HS-27A (cell line): ENCODE data around the gene ZBTB20.

Experiments
- DNase-seq: peaks from one replicate; pipeline ENCODE4 v3.0.0-alpha.2; 2012; ENCODE audit warnings: low read depth, missing footprints

Gene ZBTB20

DNA sequence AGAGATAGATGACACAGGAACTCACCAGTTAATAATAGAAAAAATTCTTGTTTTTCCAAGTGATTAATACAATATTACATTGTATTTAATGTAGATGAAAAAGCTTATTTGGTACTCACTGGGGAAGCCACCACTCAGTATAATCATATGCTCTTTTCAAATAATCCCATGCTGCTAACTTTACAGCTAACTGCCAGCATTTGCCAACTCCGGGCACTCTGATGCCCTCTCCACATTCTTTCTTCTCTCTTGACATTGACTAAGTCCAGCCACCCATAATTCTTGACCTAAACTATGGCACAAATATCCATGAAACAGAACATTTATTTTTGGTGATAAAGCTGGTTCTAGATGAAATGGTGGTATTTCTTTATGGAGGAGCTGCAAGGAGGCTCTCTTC, 384.9 kb downstream of the ZBTB20 start:
- DNase-seq, result no peak

DNA sequence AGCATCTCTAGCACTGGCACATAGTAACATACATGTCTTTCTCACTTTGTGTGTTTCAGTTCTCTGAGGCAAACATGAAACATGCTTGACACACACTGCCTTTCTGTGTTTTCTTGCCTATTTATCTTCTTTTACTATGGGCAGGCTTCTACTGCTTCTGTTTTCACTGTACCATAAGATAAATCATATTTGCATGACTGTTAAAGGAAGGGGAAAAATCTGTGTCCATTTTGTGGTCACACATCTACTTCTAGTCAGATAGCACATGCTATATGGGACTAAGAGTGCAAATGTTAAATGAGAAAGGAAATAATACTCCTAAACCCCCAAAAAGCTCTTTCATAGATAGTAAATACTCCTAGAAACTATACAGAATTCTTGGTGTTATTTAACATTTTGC, 386.4 kb downstream of the ZBTB20 start:
- no peak for DNase-seq

DNA sequence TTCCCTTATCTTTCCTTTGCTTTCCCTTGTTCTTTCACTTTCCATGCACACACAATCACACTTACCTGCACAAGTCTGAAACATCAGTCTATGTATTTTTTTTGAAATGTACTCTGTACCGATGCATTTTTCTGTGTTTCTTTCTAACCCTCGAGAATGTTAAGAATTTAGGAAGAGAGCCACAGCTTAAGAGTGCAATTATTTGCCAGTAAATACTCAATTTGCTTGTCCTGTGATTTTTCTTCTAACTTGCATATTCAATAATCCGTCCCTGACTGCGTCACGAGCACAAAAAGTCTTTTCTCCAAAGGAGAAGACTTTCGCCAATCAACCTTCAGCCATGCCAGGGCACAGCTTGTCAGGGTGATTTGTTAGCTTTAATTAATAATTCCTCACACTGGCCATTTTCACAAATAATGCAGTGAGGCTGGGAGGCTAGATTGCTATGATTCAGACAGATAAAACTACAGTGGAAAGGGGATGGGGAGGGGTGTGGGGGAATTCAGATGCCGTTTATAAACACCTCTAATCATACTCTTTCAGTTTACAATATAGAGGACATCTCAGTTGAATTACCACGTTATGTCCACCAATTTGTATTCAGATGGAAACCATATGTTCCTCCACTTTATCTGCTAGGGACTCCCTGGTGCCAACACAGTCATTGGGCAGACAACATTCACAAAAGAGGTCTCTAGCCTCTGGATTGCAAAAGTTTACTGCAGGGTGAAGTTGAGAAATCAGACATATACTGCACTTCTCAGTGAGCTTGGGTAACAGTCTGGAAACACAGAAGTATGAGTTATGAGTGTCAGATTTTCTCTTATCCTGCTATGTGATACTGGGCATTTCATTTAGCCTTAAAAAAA, 388.0 kb downstream of the ZBTB20 start:
- DNase-seq, result no peak

DNA sequence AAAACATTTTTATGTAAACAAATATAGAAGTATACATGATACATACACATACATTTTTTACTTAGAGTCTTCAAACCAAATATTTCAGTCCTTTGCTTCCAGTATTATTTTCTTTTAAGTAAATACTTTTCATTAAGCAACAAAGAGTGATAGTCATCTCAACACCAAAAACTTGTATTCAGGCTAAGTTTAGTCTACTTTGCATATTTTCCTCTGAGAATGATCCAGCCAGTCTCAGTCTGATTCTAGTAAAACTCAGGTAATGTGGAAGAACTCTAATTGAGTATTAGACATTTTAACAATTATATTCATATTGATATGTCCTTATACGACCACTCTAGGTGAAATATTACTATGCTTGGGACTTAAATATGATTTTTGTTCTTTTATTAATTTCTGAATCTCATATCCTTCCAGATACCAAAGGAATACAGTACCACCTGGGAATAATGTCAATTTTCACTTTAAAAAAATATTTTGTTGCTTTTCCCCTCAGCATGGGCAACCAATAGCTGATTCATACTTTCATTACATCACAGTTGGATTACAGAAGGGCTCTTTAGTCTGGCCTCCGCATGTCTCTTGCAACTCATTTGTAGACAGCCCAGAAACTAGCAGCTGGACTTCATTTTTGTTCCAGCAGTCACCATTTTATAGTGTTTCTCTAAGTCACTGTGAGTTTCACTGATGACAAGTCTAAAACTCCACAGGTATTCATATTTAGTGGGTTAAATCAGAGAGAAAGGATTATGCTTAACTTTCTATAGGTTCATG, 390.4 kb downstream of the ZBTB20 start:
- no peak for DNase-seq

DNA sequence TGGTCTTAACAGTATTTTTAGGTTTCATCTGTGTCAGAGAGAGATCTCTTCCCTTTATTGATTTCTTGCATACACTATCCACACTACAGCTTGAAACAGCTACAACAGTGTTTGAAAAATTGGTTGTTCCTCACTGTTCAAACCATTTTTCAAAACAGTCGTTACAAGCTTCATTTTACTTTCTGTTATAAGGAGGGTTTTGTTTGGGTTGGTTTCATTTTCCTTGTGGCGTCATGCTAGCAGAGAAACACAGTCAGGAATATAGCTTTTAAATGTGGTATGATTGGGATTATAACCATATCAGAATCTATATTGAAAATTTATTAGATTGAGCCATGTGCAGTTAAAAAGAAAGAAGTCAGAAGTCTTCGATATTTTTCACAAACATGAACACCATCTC, 400.6 kb downstream of the ZBTB20 start:
- no peak for DNase-seq

DNA sequence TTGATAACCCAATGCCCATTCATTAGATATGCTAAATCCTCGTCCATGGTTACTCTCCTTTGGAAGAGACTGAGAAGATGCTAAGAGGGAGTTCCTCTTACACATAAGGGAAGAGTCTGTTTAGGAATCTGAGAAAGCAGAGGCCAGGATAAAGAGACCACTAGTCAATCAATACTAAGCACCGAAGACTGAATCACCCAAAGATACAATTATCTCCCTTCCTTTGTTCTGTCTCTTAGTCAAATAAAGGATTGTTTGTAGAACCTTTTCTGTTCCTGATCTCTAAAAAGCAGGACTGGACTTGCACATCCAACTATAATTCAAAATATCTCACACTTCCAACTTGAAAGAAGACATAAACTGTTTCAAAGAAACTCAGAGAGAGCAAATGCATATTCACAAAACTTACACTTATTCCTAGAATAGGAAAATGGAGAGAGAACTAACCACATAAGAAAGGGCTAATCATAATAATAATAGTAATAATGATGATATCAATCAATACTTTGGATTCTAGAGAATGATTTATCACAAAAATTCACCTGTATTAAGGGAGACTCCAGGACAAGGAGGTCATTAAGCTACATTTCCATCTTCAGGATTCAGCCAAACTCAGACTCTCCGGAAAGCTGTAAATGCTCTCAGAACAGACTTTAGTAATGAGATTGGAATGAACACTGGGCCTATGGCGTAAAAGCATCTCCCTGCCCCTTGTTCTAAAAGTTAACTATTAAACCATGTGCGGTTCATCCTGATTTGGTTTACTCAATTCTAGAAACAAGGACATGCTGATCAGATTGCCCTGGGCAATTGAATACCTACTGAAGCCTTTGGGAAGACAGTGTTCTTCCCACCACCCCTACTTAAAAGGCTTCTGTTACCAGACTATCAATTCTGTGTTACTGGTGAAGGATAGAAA, 401.5 kb downstream of the ZBTB20 start:
- peak; percentile 15 for DNase-seq

DNA sequence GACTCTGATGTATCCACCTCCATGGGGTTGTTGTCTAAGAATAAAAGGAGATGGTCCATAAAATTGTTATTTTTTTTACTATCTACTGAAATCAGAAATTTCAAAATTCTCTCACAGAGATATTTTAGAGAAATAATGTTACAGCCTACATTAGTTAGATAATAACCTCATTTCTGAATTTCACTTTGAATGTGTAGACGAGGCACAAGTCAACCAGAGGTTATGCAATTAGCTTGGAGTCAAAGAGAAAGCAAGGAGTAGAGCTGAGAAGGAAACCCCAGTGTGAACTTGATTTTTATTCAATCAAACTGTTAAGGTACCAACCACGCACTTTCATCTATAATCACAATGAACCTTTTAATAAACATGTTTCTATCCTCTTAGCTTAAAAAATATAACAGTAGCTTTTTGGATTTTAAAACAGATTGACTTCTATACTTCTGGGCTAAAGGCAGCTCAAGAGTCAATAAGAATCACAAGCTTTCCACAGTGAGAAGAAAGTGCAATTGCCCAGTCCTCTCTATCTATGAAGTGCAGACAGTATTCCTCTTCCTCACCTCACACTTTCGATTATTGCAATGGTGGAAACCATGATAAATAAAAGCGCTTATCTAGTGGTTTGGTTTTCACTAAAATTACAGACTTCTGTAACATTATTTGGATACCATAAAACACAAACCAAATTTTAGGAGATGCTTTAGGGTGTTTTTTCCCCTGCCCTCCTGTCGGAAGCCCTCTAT, 403.2 kb downstream of the ZBTB20 start:
- DNase-seq, result no peak

DNA sequence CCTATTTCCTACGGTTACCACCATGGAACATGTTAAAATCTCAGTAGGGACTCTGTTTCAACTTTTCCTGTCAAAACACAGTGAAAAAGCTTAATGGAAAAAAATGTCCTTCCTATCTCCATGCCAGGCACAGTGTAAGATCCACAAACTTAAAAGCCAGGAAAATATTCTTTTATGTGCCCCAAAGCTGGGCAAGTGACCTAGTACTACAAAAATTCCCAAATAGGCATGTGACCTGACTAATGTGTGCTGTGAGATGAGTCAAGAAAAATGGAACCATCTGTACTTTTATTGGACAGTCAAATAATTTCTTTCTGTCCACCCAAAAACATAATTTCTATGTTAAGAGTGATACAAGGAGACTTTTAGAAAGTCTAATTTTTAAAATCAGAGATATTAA, 406.0 kb downstream of the ZBTB20 start:
- no peak for DNase-seq

DNA sequence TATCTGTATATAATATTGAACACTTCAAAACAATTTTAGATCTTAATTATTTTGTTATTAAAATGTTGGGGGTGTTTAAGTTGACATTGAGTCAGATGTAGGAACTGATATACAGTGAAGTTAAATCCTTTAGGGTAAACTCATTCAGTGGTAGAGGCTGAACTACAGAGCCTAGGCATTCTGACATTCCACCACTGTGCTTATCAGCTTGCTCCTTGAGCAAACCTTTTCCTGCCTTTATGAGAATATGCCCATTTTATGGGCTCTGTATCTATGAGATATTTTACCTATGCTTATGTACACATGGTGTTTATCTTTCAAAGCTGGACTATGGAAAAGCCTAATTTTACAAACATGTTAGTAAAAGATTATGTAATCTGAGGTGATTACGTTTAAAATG, 407.5 kb downstream of the ZBTB20 start:
- DNase-seq, result no peak

DNA sequence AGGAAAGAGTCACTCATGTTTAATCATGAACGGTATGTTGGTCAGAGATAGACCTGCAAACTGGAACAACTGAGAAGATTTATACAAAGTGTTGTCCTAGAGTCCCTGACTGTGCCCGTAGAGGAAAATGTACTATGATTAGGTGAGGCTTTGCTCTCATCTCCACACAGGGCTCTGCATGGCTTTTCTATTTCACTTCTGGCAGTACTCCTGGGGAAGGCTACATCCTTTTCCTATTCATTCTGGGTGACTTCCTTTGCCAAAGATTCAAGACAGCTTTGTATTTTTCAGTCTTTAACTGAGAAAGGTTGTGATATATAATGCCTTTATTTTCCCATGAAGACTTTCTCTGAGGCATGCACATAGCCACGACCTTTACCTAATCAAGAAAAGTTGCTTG, 414.7 kb downstream of the ZBTB20 start:
- DNase-seq, result no peak

DNA sequence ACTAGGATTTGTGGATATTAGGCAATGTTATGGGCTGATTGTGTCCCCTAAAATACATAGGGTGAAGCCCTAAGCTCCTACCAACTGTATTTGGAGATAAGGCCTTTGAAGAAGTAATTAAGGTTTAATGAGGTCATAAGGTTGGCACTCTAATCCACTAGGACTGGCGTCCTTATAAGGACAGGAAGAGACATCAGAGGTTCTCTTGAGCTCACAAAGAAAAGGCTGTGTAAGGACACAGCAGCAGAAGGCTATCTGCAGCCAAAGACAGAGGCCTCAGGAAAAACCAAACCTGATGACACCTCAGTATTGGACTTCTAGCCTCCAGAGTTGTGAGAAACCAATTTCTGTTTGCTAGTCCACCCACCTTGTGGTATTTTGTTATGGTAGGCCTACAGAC, 416.7 kb downstream of the ZBTB20 start:
- no peak for DNase-seq

DNA sequence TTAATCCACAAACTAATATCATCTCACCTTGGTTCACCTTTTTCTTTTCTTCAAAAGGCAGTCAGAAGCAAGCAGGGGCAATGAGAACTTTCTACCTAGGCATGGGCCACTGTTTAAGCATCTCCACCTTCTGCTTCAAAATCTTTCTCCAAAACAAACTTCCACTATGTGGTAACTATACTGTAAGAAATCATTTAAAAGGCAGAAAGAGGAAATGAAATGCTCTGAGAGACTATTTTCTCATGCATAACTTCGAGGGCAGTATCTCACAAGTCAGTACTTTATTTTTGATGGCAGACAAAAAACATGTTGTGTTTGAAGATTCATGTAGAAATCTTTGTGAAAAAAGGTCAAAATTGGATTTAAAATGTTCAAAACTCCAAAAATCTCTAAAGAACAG, 419.7 kb downstream of the ZBTB20 start:
- no peak for DNase-seq

DNA sequence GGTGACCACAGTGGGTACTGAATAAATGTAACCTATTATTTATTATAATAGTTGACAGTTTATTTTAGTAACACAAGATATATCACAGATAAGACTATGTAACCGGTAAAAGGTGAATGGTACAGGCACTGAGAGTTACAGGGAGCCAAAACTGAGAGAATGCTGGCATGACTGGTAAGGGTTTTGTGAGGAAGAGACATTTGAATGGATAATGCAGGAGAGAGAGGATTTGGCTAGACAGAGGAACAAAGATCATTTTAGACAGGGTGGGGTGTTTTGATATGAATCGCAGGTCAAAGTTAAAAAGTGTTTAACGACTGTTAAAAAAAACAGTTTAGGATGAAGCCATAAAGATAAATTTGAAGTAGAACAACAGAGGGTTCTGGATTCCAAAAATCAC, 421.1 kb downstream of the ZBTB20 start:
- no peak for DNase-seq

DNA sequence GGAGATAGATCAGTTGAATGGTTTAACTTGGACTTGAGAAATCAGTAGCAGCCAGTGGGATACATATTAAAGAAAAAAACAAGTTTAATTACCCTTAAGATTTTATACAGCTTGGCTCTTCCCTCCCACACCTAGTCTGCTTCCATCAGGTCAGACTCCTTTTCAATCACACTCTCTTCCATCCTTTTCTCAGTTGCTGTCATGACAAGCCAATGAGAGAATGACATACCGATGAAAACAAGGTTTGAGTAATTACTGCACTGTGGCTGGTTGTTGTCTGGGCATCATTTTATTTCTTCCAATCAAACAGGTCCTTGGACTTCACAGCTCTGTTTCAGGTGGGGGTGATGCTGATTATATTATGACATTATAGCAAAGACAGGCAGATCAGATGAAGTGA, 424.6 kb downstream of the ZBTB20 start:
- DNase-seq, result no peak

DNA sequence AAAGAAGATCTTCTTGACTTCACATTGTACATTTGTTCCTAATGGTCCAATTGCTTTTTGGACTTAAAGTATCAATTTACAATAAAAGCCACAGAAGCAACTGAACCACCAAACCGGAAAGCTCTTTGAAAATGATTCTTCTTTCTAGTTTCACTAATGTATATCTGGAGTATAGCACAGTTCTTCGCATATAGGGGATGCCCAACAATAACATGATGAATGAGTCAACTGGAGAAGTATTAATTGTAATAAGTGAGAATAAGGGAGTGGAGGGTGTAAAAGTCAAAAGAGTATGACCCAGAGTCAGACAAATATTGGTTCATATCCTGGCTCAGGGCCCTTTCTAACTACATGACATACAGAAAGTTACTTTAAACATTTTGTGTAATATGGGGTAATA, 425.2 kb downstream of the ZBTB20 start:
- DNase-seq, result no peak

DNA sequence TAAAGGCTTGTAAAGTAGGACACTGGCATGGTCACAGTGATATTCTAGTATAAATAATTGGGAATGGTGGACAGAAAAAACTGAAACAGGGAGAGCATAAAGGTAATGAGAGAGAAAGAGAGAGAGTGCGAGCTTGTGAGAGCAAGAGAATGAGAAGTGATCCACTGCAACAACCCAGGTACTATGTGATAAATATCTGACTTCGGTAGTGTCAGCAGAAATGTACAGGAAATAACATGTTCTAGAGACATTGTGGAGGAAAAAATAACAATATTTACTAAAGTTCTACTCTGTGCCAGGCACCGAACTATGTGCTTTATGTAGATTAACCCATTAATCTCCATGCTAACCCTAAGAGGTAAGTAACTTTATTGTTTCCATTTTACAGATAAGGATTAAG, 425.9 kb downstream of the ZBTB20 start:
- DNase-seq, result no peak

DNA sequence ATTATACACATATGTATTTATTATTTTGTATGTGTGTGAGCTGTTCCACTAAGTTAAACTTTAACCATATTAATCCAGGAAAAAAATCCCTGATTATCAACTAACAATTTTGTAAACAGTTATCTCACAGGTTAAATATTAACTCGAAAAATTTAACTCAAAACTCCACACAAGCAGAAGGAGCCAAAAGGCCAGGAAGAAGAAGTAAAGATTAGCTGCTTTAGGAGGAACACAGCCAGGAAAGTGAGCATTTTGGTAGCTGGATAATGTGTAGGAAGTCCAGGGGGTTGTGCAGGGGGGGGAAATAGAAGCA, 428.2 kb downstream of the ZBTB20 start:
- no peak for DNase-seq

DNA sequence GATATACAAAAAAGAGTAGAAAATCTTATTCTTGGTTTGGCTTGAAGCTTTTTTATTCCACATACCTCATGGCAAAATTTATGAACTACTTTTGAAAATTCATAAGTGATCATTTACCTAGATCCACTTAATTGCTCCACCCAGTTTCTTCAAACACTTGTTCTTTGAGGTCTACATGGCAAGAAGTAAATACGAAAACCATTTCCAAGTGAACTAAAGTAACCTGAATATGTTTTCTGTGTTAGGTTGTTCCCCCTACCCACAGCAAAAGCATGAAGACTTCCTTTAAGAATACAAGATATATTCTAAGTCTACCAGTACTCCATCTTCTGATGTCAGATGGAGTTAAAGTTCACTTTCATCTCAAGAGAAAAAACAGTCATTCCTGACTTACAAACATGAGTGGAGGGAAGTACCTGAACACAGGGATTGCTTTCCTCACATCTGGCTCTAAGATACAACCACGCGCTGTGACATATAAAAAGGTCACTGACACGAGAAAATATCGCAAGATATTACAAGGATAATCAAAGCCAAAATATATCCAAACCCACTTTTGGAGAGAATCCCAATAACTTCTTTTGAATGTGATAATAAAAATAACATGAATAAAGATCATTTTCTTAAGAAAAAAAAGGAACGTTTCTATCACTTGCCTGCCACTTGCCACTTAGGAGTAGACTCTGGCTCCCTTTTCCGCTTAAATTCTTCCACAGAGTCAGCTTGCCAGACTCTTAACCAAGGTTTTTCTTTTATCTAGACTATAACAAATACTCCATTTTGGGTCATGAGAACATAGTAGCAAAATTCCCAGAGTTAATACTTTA, 428.8 kb downstream of the ZBTB20 start:
- DNase-seq, result no peak

DNA sequence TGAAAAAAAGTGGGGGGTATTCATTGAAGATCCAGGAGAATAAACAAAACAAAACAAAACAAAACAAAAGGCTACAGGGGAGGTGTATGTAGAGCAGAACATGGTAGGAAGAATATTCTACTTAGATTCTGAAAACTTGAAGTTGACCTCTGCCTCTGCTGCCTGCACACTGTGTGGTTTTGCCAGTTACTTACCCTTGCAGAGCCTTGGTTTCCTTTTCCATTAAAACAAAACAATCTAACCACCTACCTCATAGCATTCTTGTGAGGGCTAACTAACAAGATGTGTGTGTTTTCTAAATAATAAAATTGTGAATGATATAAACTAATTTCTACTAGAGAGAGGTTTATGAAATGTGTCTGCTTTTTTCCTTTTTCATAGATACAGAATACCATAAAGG, 430.2 kb downstream of the ZBTB20 start:
- no peak for DNase-seq

DNA sequence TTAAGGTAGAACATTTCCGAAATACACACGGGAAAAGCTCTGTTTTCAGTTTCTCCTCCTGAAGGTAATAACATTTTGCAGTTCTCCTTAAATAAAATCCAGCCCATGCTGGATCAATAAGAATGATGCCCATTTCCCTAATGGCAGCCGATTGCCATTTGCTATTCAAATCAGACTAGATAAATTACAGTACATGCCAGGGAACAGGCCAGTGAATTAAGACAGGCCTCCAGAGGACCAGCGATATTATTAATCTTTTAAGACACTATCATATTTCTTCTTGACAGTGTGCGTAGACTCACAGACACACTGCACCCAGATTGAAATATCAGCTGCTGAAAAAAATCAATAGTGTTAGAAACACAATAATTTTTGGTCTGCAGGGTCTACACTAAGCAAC, 431.0 kb downstream of the ZBTB20 start:
- no peak for DNase-seq

DNA sequence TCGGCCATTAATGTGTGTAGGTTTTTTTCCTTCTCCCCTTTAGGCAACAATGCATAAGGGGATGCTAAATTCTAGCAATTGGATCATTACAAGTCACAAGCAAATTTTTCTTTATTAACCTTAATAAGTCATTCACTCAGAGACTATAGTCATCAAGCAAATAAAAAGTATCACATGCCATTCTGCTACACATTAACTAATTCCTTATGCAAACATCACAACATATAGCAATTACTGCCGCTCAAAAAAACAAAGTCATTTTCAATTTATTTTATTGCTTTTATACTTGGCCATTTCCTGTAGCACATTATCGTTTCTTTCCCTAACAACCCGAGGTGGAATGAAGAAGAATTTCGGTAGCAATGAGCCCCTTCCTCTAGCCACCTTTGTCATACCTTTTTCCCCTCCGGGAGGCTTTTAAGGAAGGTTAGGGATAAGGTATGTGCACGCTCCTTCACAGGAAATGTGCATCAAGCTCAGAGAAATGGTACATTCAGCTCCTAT, 432.1 kb downstream of the ZBTB20 start:
- DNase-seq, result no peak
